Sigmoid colon (tissue), 4 donors: ENCODE measurements around the gene SLC4A9.

Experiments used
- CTCF ChIP-seq, 4 experiments: fragments of 450-650 bp in 3 of 4; fragments of 200-600 bp in 1 of 4; IDR thresholded peaks; one replicate each; pipeline ENCODE4 v1.5.1; 2016 to 2019; ENCODE audit warnings: antibody characterized with exemption in 4 of 4, mild to moderate bottlenecking in 3 of 4, moderate library complexity in 2 of 4
- EP300 ChIP-seq, 4 donors: sonication (generic); formaldehyde crosslinking; IDR thresholded peaks; one replicate each; pipeline ENCODE4 v1.6.1; 2017; ENCODE audit warnings: antibody characterized with exemption in 4 of 4

DNA sequence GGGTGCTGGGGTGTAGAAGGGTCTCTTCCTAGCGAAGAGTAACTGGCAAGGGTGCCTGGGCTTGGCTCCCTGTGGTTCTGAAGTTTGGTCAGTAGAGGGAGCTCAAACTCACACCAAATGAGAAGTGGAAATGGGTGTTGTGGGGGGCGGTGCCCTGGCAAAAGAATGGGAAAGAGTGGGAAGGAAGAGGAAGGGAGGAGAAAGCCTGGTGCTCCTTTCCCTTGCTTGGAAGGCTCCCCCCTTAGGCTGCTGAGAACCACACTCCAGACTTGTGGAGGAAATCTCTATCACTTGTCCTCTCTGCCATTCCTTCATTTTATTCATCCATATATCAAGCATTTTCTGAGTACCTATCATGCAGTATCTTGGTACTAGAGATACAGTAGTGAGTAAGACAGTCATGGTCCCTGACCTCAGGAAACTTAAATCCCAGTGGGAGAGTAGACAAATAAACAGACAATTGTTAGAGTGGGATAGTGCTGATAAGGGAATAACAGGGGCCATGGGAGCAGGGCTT is 13.0 kb downstream of the SLC4A9 start:
- no peak for TF ChIP-seq EP300 (IDR thresholded peaks at IDR 0.05)
- TF ChIP-seq CTCF (IDR thresholded peaks at IDR 0.05) = peak; percentile 46 to 84 (median 78)
